Uterus (tissue), 2 donors: ENCODE data around the gene MOBP.

ENCODE experiments used
- POLR2A ChIP-seq, 2 donors: fragments of 450-650 bp; IDR thresholded peaks; one replicate each; pipeline ENCODE4 v1.6.1; 2016; ENCODE audit warnings: antibody characterized with exemption in 2 of 2, mild to moderate bottlenecking in 1 of 2, moderate library complexity in 1 of 2
- TF ChIP-seq, protein P1 (sequence below), 4 experiments: fragments of 200-600 bp in 2 of 4; fragments of 450-650 bp in 2 of 4; sonication (generic) in 2 of 4; IDR thresholded peaks; one replicate each; pipeline ENCODE4 v1.5.1; 2016 to 2019; ENCODE audit warnings: antibody characterized with exemption in 4 of 4, mild to moderate bottlenecking in 2 of 4, moderate library complexity in 1 of 4

DNA sequence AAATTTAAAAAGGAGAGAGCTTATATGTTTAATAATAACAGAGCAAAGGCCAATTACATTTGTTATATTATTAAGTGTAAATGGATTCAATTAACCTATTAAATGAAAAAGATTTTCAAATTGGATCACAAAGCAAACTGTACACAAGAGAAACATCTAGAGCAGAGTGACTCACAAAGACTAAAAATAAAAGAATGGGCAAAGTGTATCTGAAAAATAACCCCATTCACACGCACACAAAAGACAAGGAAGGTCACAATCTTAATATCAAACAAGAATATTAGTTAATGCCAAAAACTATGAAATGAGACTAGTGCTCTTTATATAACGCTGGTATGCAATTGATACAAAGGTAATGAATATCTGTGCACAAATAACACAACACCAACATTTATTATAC is 65.7 kb downstream of the MOBP start:
- TF ChIP-seq, protein P1, sequence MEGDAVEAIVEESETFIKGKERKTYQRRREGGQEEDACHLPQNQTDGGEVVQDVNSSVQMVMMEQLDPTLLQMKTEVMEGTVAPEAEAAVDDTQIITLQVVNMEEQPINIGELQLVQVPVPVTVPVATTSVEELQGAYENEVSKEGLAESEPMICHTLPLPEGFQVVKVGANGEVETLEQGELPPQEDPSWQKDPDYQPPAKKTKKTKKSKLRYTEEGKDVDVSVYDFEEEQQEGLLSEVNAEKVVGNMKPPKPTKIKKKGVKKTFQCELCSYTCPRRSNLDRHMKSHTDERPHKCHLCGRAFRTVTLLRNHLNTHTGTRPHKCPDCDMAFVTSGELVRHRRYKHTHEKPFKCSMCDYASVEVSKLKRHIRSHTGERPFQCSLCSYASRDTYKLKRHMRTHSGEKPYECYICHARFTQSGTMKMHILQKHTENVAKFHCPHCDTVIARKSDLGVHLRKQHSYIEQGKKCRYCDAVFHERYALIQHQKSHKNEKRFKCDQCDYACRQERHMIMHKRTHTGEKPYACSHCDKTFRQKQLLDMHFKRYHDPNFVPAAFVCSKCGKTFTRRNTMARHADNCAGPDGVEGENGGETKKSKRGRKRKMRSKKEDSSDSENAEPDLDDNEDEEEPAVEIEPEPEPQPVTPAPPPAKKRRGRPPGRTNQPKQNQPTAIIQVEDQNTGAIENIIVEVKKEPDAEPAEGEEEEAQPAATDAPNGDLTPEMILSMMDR (IDR thresholded peaks at IDR 0.05): no peak
- no peak for TF ChIP-seq POLR2A (IDR thresholded peaks at IDR 0.05)
